Cardiac fibroblast (primary cell): Measurements from ENCODE around the gene EXOC6B.

Source experiments
- DNase-seq, 2 donors: peaks; one replicate each; pipeline versions ENCODE4 v3.0.0 to v3.0.0-alpha.2; 2010; ENCODE audit warnings: low read depth in 2 of 2
- H3K4me3 ChIP-seq, 2 donors: replicated peaks in 1 of 2; 1 replicate in 1 of 2; 2 replicates in 1 of 2; pipeline ENCODE4 v1.5.1; 2011; ENCODE audit warnings: low read depth in 2 of 2, low read length in 2 of 2, mild to moderate bottlenecking in 2 of 2, moderate library complexity in 1 of 2
- TF ChIP-seq, protein P1 (sequence below): IDR thresholded peaks from one replicate; pipeline ENCODE4 v1.5.1; 2011; ENCODE audit warnings: low read depth, mild to moderate bottlenecking, low read length, inconsistent platforms

EXOC6B gene

DNA sequence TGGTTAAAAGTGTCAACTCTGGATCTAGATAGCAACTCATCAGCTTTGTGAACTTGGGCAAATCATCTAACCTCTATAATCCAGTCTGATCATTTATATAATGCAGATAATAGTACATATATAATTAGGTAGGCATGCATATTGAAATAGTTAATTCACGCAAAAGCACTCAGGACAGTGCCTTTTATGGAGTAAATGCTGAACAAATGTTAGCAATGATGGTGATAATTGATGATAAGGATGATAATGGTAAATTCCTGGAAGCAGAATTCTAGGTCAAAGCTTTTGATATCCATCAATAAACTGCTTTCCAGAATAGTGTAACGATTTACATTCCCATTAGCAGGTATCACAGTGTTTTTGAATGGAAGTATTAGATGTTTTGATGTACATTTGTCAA lies 618.5 kb downstream of the EXOC6B start:
- DNase-seq = no peak
- no peak overlapping the region for H3K4me3 ChIP-seq
- TF ChIP-seq, protein P1, sequence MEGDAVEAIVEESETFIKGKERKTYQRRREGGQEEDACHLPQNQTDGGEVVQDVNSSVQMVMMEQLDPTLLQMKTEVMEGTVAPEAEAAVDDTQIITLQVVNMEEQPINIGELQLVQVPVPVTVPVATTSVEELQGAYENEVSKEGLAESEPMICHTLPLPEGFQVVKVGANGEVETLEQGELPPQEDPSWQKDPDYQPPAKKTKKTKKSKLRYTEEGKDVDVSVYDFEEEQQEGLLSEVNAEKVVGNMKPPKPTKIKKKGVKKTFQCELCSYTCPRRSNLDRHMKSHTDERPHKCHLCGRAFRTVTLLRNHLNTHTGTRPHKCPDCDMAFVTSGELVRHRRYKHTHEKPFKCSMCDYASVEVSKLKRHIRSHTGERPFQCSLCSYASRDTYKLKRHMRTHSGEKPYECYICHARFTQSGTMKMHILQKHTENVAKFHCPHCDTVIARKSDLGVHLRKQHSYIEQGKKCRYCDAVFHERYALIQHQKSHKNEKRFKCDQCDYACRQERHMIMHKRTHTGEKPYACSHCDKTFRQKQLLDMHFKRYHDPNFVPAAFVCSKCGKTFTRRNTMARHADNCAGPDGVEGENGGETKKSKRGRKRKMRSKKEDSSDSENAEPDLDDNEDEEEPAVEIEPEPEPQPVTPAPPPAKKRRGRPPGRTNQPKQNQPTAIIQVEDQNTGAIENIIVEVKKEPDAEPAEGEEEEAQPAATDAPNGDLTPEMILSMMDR = no peak

DNA sequence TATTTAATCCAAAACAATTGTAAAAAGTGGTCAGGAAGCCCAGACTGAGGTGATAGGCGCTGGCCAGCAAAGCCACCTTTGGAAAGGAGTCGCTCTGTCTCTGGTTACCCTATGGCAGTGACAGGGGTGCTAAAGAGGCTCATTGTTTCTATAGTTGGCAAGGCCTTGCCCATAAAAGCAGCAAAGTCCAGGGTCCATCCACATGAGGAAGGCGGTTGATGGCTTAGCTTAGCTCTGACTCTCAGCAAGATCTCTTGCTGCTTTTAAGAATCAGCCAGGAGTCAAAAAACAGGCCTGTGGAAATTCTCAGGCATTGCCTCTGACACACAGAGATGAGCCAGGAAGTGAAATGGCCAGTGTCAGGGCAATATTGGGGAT lies 620.3 kb downstream of the EXOC6B start:
- no peak overlapping the region for H3K4me3 ChIP-seq
- DNase-seq = no peak
- TF ChIP-seq, protein P1 = no peak

DNA sequence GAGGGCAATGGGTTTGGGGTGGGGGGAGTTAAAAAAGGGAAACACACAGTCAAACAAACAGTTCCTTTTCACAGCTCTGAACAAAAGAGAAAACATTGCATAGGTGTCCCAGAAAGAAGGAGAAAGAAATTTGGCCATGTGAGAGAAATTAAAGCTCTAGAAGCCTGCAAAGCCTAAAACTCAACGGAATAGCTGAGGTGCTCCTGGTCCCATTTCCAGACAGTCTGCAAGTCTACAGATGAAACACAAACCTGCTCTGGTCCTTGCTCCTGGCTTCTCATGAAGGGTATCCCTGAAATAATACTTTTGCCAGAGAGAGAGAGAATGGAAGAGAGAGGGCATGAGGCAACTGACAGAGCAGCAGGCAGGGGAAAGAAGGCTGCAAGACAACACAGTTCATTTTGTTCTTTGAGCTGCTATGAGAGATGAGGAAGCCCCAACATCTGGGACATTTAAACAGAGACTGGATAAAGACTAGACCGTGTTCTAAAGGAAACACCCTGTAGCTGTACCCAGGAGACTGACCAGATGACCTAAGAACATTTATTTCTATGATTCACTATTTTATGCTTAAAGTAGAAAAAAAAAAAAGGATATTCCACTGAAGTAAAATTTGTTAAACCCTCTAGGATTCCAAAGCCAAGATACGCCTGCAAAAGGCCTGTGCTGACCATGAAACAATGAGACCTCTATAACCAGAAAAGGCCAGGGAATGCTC lies 620.9 kb downstream of the EXOC6B start:
- TF ChIP-seq, protein P1 = no peak
- no peak overlapping the region for H3K4me3 ChIP-seq
- peak; percentile 42 to 66 for DNase-seq

DNA sequence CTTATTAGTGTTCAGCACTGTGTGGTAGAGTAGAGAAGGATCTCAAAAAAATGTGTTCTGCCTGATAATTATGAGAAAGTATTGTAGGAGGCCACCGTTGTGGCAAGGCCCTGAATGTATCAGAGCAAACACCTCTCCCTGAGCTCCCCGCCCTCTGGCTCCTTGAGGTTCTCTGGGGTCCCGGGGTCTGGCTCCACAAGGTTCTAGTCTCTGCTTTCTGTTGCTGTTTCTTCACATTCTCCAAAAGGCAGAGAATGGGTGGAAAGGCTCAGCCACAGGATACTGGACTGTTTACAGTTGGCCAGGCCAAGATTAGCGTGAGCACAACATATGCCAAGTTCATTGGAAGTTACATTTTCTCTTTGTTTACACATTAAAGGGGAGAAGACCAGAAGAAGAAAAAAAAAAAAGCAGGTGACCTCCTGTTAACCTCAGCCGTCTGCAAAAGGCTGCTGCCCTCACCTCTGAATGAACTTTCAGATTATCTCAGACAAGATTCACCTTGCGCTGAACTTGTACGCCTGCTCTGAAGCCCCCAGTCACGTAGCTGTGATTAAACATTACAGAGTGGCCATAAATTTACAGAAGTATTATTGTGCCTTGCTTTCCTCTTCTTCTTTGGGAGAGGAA lies 621.6 kb downstream of the EXOC6B start:
- TF ChIP-seq, protein P1 = no peak
- no peak overlapping the region for H3K4me3 ChIP-seq
- DNase-seq = peak in 1 of 2 donors; percentile 48

DNA sequence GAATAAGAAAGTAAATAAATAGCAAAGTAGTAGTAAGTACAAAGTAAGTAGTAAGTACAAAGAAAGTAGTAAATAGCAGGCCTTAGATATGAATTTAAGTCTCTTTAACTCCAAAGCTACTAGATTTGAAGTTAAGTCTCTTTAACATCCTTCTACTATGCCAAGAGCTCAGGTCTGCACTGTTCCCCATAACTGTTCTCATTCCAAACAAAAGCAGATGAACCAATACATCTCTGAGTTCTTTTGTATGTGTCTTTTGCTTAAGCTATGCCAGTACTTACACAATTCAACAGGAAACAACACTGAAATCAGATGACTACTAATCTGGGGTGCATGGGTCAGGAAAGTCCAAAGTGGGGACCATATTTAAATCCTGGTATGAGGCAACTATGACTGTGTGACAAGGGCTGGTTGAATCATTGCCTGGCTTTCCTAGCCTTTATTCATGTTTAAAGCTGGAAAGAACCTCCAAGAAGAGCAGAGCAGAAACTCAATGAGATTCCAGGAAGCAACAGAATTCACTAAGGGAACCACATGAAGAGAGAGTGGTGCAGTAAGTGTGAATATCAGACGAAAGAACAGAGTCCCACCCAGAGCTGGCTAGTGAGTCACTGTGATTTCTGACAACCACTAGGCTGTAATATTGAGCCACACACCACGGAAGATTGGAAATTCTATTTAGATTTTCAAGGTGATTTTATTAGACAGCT lies 627.1 kb downstream of the EXOC6B start:
- DNase-seq = peak; percentile 77 to 84
- TF ChIP-seq, protein P1 = peak; percentile 28
- no peak overlapping the region for H3K4me3 ChIP-seq

DNA sequence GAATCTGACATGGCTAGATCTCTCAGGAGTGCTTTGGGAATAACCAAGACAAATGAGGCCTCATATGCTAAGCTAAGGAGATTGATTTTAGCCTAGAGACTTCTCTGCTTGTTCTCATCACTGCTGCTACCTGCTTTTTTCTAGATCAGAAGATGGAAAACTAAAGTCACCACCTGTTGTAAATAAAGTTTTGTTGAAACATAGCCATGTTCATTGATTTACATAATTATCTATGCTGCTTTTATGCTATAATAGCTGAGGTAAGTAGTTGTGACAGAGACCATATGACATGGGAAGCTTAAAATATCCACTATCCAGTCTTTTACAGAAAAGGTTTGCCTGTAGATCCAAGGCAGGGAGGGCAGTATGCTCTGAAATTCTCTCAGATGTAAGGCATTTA lies 632.1 kb downstream of the EXOC6B start:
- TF ChIP-seq, protein P1 = no peak

More for the DNA sequence above, 632.1 kb downstream of the EXOC6B start:
- H3K4me3 ChIP-seq = no peak overlapping the region
- DNase-seq = no peak
